ENCODE data around the gene FIBP.

The FIBP gene

GRCh38 chr11:65887723-65888162 is 528 bp downstream of the FIBP start:
- DNase-seq (ENCODE audit: low read depth, low spot score): no peak
- H3K4me3 ChIP-seq (ENCODE audit: low read depth, low read length): peak overlapping the region; percentile 94
- TF ChIP-seq CTCF (IDR thresholded peaks at IDR 0.05; ENCODE audit: insufficient read depth, low read length, missing control alignments): no peak
- POLR2A ChIA-PET: interaction anchor here (0.6 to 8.7 kb wide), 10 partner anchors 9 to 118 kb away, joined by 3 to 136 read pairs (median 6); partner anchors contain the start of genes C11orf68, CFL1, DRAP1 and FOSL1
- CTCF ChIA-PET: interaction anchor here (0.7 to 33.3 kb wide), 24 partner anchors 15 to 231 kb away, joined by 3 to 1090 read pairs (median 10); partner anchors contain the start of genes AP5B1, C11orf68, CFL1 and CTSW

GRCh38 chr11:65886826-65887722 is 1.2 kb downstream of the FIBP start:
- CTCF ChIA-PET: interaction anchor here (1.3 to 33.3 kb wide), 14 partner anchors 14 to 176 kb away, joined by 3 to 1090 read pairs (median 26); partner anchors contain the start of genes AP5B1, BANF1, CFL1 and CTSW
- peak overlapping the region; percentile 94 for H3K4me3 ChIP-seq (ENCODE audit: low read depth, low read length)
- POLR2A ChIA-PET: interaction anchor here (0.7 to 8.7 kb wide), 8 partner anchors 13 to 384 kb away, joined by 3 to 136 read pairs (median 18); partner anchors contain the start of genes C11orf68, CFL1, DRAP1 and FOSL1
- no peak for TF ChIP-seq CTCF (IDR thresholded peaks at IDR 0.05; ENCODE audit: insufficient read depth, low read length, missing control alignments)
- no peak for DNase-seq (ENCODE audit: low read depth, low spot score)

- ChIA-PET CTCF (interaction anchor here (0.8 to 33.3 kb wide), 23 partner anchors 7 to 181 kb away, joined by 3 to 1090 read pairs (median 17); partner anchors contain the start of genes BANF1, CFL1, CTSW and EFEMP2), POLR2A (interaction anchor here (0.9 to 1.7 kb wide), 3 partner anchors 12 to 30 kb away, joined by 4 read pairs; no protein-coding TSS in a partner anchor)
- H3K4me3 ChIP-seq (ENCODE audit: low read depth, low read length): no peak overlapping the region
- no peak for TF ChIP-seq CTCF (IDR thresholded peaks at IDR 0.05; ENCODE audit: insufficient read depth, low read length, missing control alignments)
- no peak for DNase-seq (ENCODE audit: low read depth, low spot score)
Observed at GRCh38 chr11:65885808-65886536, 2.3 kb downstream of the FIBP start.

- H3K4me3 ChIP-seq (ENCODE audit: low read depth, low read length): no peak overlapping the region
- TF ChIP-seq CTCF (IDR thresholded peaks at IDR 0.05; ENCODE audit: insufficient read depth, low read length, missing control alignments): no peak
- CTCF ChIA-PET: interaction anchor here (0.8 to 33.3 kb wide), 40 partner anchors 8 to 269 kb away, joined by 3 to 1090 read pairs (median 6); partner anchors contain the start of genes BANF1, CATSPER1, CFL1 and CTSW
- POLR2A ChIA-PET: interaction anchor here (0.9 to 1.7 kb wide), 5 partner anchors 11 to 30 kb away, joined by 3 to 5 read pairs (median 4); partner anchors contain the start of gene FOSL1
- DNase-seq (ENCODE audit: low read depth, low spot score): no peak
Observed at GRCh38 chr11:65885231-65885630, 3.0 kb downstream of the FIBP start.

- DNase-seq (ENCODE audit: low read depth, low spot score): no peak
- ChIA-PET CTCF (interaction anchor here (0.7 to 33.3 kb wide), 43 partner anchors 9 to 268 kb away, joined by 3 to 1090 read pairs (median 6); partner anchors contain the start of genes BANF1, CATSPER1, CFL1 and CTSW), POLR2A (interaction anchor here (0.9 to 1.7 kb wide), 6 partner anchors 11 to 34 kb away, joined by 3 to 5 read pairs (median 4); partner anchors contain the start of gene FOSL1)
- TF ChIP-seq CTCF (IDR thresholded peaks at IDR 0.05; ENCODE audit: insufficient read depth, low read length, missing control alignments): peak; percentile 100
- H3K4me3 ChIP-seq (ENCODE audit: low read depth, low read length): no peak overlapping the region; the same call in 1 of the 2 replicates
Observed at GRCh38 chr11:65884716-65885092, 3.6 kb downstream of the FIBP start.

All from AG04449 (cell line).